HG03159 (cell line): Measurements from ENCODE around the gene PCDHA10.

Experiments
- ATAC-seq: cut with Tn5 transposase; IDR thresholded peaks from one replicate; pipeline ENCODE4 v1.9.1; 2021; ENCODE audit warnings: mild to moderate bottlenecking, moderate library complexity; ENCODE audit not compliant: unreplicated experiment

PCDHA10 gene

DNA sequence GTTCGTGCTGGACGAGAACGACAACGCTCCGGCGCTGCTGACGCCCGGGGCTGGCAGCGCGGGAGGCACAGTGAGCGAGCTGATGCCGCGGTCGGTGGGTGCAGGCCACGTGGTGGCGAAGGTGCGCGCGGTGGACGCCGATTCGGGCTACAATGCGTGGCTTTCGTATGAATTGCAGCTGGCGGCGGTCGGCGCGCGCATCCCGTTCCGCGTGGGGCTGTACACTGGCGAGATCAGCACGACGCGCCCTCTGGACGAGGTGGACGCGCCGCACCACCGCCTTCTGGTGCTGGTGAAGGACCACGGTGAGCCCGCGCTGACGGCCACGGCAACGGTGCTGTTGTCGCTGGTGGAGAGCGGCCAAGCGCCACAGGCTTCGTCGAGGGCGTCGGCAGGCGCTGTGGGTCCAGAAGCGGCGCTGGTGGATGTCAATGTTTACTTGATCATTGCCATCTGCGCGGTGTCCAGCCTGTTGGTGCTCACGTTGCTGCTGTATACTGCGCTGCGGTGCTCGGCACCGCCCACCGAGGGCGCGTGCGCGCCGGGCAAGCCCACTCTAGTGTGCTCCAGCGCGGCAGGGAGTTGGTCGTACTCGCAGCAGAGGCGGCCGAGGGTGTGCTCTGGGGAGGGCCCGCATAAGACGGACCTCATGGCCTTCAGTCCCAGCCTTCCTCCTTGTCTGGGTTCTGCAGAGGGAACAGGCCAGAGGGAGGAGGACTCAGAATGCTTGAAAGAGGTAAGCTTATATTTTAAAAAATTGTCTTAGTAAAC lies 28.4 kb downstream of the PCDHA10 start:
- ATAC-seq: no peak

GRCh38 chr5:140916325-140916724 lies 60.6 kb downstream of the PCDHA10 start:
- ATAC-seq: no peak
